NCI-H2171 (cell line): Measurements from ENCODE around the gene GPATCH2.
"Not testable (repeated sequence)": the region's sequence is repeated elsewhere in the genome, so short reads cannot be mapped to it uniquely, and the experiment has no call there.

ENCODE experiments used
- DNase-seq: peaks from one replicate; lab custom pipeline; 2025; lab: John Stamatoyannopoulos, UW

Gene GPATCH2

GRCh38 chr1:217525773-217526490, 105.0 kb downstream of the GPATCH2 start:
- DNase-seq, result no peak

GRCh38 chr1:217524787-217525520, 105.9 kb downstream of the GPATCH2 start:
- DNase-seq, result no peak

GRCh38 chr1:217523921-217524320, 107.0 kb downstream of the GPATCH2 start:
- not testable (repeated sequence) for DNase-seq

- no peak for DNase-seq
Measured at GRCh38 chr1:217522277-217522676, 108.6 kb downstream of the GPATCH2 start.

- no peak for DNase-seq
Measured at GRCh38 chr1:217521317-217521716, 109.6 kb downstream of the GPATCH2 start.

- DNase-seq, result no peak
Measured at GRCh38 chr1:217506878-217507277, 124.0 kb downstream of the GPATCH2 start.

GRCh38 chr1:217498209-217498608, 132.7 kb downstream of the GPATCH2 start:
- DNase-seq, result no peak

GRCh38 chr1:217495249-217495648, 135.6 kb downstream of the GPATCH2 start:
- no peak for DNase-seq

- DNase-seq, result no peak
Measured at GRCh38 chr1:217494767-217495166, 136.1 kb downstream of the GPATCH2 start.

GRCh38 chr1:217493290-217493689, 137.6 kb downstream of the GPATCH2 start:
- no peak for DNase-seq

GRCh38 chr1:217484871-217485270, 146.0 kb downstream of the GPATCH2 start:
- no peak for DNase-seq

- DNase-seq, result no peak
Measured at GRCh38 chr1:217482356-217483102, 148.4 kb downstream of the GPATCH2 start.

GRCh38 chr1:217478450-217478849, 152.4 kb downstream of the GPATCH2 start:
- no peak for DNase-seq

GRCh38 chr1:217472915-217473314, 158.0 kb downstream of the GPATCH2 start:
- DNase-seq, result no peak

GRCh38 chr1:217471403-217471802, 159.5 kb downstream of the GPATCH2 start:
- no peak for DNase-seq

- no peak for DNase-seq
Measured at GRCh38 chr1:217469983-217470382, 160.9 kb downstream of the GPATCH2 start.

GRCh38 chr1:217465102-217465501, 165.8 kb downstream of the GPATCH2 start:
- no peak for DNase-seq

GRCh38 chr1:217462666-217463065, 168.2 kb downstream of the GPATCH2 start:
- no peak for DNase-seq

GRCh38 chr1:217462159-217462558, 168.7 kb downstream of the GPATCH2 start:
- no peak for DNase-seq

GRCh38 chr1:217457016-217457415, 173.9 kb downstream of the GPATCH2 start:
- no peak for DNase-seq

- DNase-seq, result no peak
Measured at GRCh38 chr1:217456261-217456660, 174.6 kb downstream of the GPATCH2 start.

GRCh38 chr1:217453816-217454215, 177.1 kb downstream of the GPATCH2 start:
- DNase-seq, result no peak

- DNase-seq, result no peak
Measured at GRCh38 chr1:217449370-217449769, 181.5 kb downstream of the GPATCH2 start.
